GM23338 (cell line): ENCODE measurements around the gene EIF4A3. TPM values are rescaled to one million over a fixed set of nuclear protein-coding genes. Genes with fewer than 3 reads are reported as not detected.

Experiments used
- ATAC-seq: fragments of 200-7000 bp; cut with Tn5 transposase; 3 replicates; pipeline ENCODE4 v1.9.1; 2020
- DNase-seq: peaks from one replicate; pipeline ENCODE4 v3.0.0-alpha.2; 2015; ENCODE audit warnings: low spot score
- H2AFZ ChIP-seq: fragments of 200-600 bp; sonication (generic); 2 replicates; pipeline ENCODE4 v1.8.0; 2016; ENCODE audit warnings: antibody characterized with exemption, mild to moderate bottlenecking, moderate library complexity
- H3F3A ChIP-seq: fragments of 200-600 bp; sonication (generic); replicated peaks from 2 replicates; pipeline ENCODE4 v1.8.0; 2017; ENCODE audit warnings: antibody characterized with exemption, mixed run types, low read depth
- H3K27ac ChIP-seq: fragments of 200-600 bp; sonication (generic); 2 replicates; pipeline ENCODE4 v1.6.1; 2016; ENCODE audit warnings: low read depth
- H3K27me3 ChIP-seq: fragments of 200-600 bp; sonication (generic); 2 replicates; pipeline ENCODE4 v1.8.0; 2016; ENCODE audit warnings: mild to moderate bottlenecking, mixed run types, moderate library complexity; ENCODE audit not compliant: insufficient read depth
- H3K36me3 ChIP-seq: fragments of 200-600 bp; sonication (generic); 2 replicates; pipeline ENCODE4 v1.8.0; 2016; ENCODE audit warnings: mild to moderate bottlenecking; ENCODE audit not compliant: insufficient read depth
- H3K4me1 ChIP-seq: fragments of 200-600 bp; sonication (generic); 2 replicates; pipeline ENCODE4 v1.8.0; 2016; ENCODE audit warnings: mild to moderate bottlenecking, moderate library complexity; ENCODE audit not compliant: insufficient read depth
- H3K4me2 ChIP-seq: fragments of 200-600 bp; sonication (generic); 2 replicates; pipeline ENCODE4 v1.7.1; 2017; ENCODE audit warnings: mixed run types
- H3K4me3 ChIP-seq: fragments of 200-600 bp; sonication (generic); 2 replicates; pipeline ENCODE4 v1.6.1; 2016; ENCODE audit warnings: mixed run types
- H3K79me2 ChIP-seq: fragments of 200-600 bp; sonication (generic); replicated peaks from 2 replicates; pipeline ENCODE4 v1.8.0; 2017; ENCODE audit warnings: mild to moderate bottlenecking; ENCODE audit not compliant: insufficient read depth
- H3K9me2 ChIP-seq: fragments of 200-600 bp; sonication (generic); 2 replicates; pipeline ENCODE4 v1.8.0; 2017; ENCODE audit not compliant: insufficient read depth
- H4K20me1 ChIP-seq: fragments of 200-600 bp; sonication (generic); replicated peaks from 2 replicates; pipeline ENCODE4 v1.8.0; 2017; ENCODE audit warnings: mild to moderate bottlenecking; ENCODE audit not compliant: insufficient read depth
- H3K27ac Mint-ChIP-seq: 2 replicates; pipeline ENCODE4 v1.8.0; 2020; ENCODE audit warnings: inconsistent platforms, mild to moderate bottlenecking, moderate library complexity, mixed read lengths
- H3K27me3 Mint-ChIP-seq: 3 replicates; pipeline ENCODE4 v1.8.0; 2022; ENCODE audit warnings: low read depth, mild to moderate bottlenecking, moderate library complexity, mixed read lengths, inconsistent platforms; ENCODE audit not compliant: insufficient read depth, poor library complexity
- H3K36me3 Mint-ChIP-seq: 3 replicates; pipeline ENCODE4 v1.8.0; 2021; ENCODE audit warnings: low read depth, mild to moderate bottlenecking, inconsistent platforms, moderate library complexity, mixed read lengths
- H3K4me1 Mint-ChIP-seq: 3 replicates; pipeline ENCODE4 v1.8.0; 2020; ENCODE audit warnings: mild to moderate bottlenecking, inconsistent platforms, mixed read lengths
- H3K4me3 Mint-ChIP-seq: 3 replicates; pipeline ENCODE4 v1.8.0; 2021; ENCODE audit warnings: moderate library complexity, mild to moderate bottlenecking, inconsistent platforms, mixed read lengths
- H3K9me3 Mint-ChIP-seq: 3 replicates; pipeline ENCODE4 v1.8.0; 2020; ENCODE audit warnings: moderate library complexity, mild to moderate bottlenecking, inconsistent platforms, mixed read lengths
- CTCF ChIP-seq, 2 experiments: fragments of 200-600 bp in 1 of 2; sonication (generic) in 1 of 2; conservative IDR thresholded peaks; 2 replicates each; pipeline versions ENCODE4 v1.5.1 to v1.6.1; 2016 to 2017; ENCODE audit warnings: antibody characterized with exemption in 2 of 2, low read depth in 2 of 2, mild to moderate bottlenecking in 2 of 2, moderate library complexity in 1 of 2
- EZH2phosphoT487 ChIP-seq: fragments of 200-600 bp; sonication (generic); IDR thresholded peaks from one replicate; pipeline ENCODE4 v1.8.1; 2018; ENCODE audit warnings: antibody characterized with exemption; ENCODE audit not compliant: unreplicated experiment
- POLR2AphosphoS5 ChIP-seq: IDR thresholded peaks from 2 replicates; pipeline ENCODE4 v1.6.1; 2016; ENCODE audit warnings: antibody characterized with exemption, low read depth
- REST ChIP-seq: IDR thresholded peaks from one replicate; pipeline ENCODE4 v1.6.1; 2018; ENCODE audit warnings: antibody characterized with exemption; ENCODE audit not compliant: unreplicated experiment
- STAT1 ChIP-seq: IDR thresholded peaks from one replicate; pipeline ENCODE4 v1.6.1; 2016; ENCODE audit warnings: antibody characterized with exemption; ENCODE audit not compliant: unreplicated experiment
- ZNF462 ChIP-seq: fragments of 250-450 bp; sonication (Bioruptor Pico); IDR thresholded peaks from 2 replicates; pipeline ENCODE4 v1.5.0; 2020; ENCODE audit warnings: mild to moderate bottlenecking, moderate library complexity
- polyA plus RNA-seq: library from polyadenylated mRNA; unstranded; fragments of >200 nt; fragmentation: Nextera tagmentation; extraction: Ambion mirVana; gene quantifications from 2 replicates; pipeline ENCODE4 v1.2.1, GENCODE V29; 2016
- total RNA-seq: library from RNA; depleted of rRNA; stranded (reverse); fragments of >200 nt; shearing (Covaris generic); gene quantifications from 2 replicates; pipeline ENCODE4 v1.2.3, GENCODE V29; 2014

The EIF4A3 gene
- total and polyA plus RNA-seq, 2 experiments from 2014 or later: 146 to 156 TPM

- TF ChIP-seq ZNF462 (no peak), EZH2phosphoT487 (no peak), CTCF (conservative IDR thresholded peaks at IDR 0.05; ENCODE audit: low read depth in 2 of 2) (no peak), POLR2AphosphoS5 (no peak), STAT1 (no peak)
Measured at GRCh38 chr17:80095844-80096475, 51.0 kb downstream of the EIF4A3 start (continued).

GRCh38 chr17:80095038-80095843 lies 51.7 kb downstream of the EIF4A3 start:
- Histone ChIP-seq H2AFZ (peak overlapping the region; percentile 72; the same call in 1 of the 2 replicates), H3K9me2 (no peaks in the 10 kb centered on the region), H3K79me2 (no peaks in the 10 kb centered on the region), H3K36me3 (no peaks in the 10 kb centered on the region), H3K4me2 (no peak overlapping the region), H3F3A (0 out of 2 replicates have a peak, but pooled peaks cover 2% of the 10 kb centered on the region), H3K27me3 (peaks cover 2% of the 10 kb centered on the region; the same call in 1 of the 2 replicates), H3K4me1 (no peaks in the 10 kb centered on the region), H4K20me1 (no peaks in the 10 kb centered on the region), H3K27ac (no peak overlapping the region), H3K4me3 (no peak overlapping the region)
- Mint-ChIP-seq H3K36me3 (no peaks in the 10 kb centered on the region; the same call in 2 of the 3 replicates), H3K27ac (no peak overlapping the region), H3K4me1 (no peaks in the 10 kb centered on the region; the same call in 2 of the 3 replicates), H3K4me3 (no peak overlapping the region), H3K9me3 (no peaks in the 10 kb centered on the region), H3K27me3 (peaks cover 4% of the 10 kb centered on the region)
- TF ChIP-seq REST: no peak
- DNase-seq (no peak), ATAC-seq (peak; percentile 15; the same call in 2 of the 3 replicates)
